ENCODE measurements around the gene FLAD1. TPM values are rescaled to one million over a fixed set of nuclear protein-coding genes. Genes with fewer than 3 reads are reported as not detected.

FLAD1 gene
- total RNA-seq, 1 experiment from 2014 or later, result 97.0 TPM

DNA sequence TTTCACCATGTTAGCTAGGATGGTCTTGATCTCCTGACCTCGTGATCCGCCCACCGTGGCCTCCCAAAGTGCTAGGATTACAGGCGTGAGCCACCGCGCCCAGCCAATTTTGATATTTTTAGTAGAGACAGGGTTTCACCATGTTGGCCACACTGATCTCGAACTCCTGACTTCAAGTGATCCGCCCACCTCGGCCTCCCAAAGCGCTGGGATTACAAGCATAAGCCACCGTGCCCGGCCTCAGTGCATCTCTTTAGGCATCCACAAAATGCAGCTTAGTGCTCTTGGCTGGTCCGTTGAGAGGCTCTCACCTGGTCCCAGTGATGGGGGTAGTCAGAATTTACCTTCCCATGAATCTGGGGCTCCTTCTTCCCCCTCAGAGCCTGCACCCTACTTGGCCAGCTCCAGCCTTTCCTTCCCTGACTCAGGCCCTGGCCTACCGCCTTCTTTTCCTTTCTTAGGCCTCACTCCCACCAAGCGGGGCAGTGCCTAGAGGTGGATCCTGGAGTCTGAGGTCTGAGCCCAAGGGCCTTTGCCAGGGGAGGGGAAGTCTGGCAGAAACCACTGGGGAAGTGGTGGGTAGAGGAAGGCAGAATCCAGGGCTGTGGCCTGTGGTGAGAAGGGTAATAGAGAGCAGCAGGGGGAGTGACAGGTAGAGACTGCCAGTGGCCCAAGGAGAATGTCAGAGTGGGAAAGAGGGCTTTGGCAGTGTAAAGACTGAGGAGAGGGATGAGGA is 14.0 kb downstream of the FLAD1 start:
- H3K9me3 Mint-ChIP-seq, result peaks cover 0 to 2% of the 10 kb centered on the region in 2 experiments; a peak in 2 of 5 replicates
- H3K27ac Mint-ChIP-seq, result no peak overlapping the region; a peak in 1 of 7 replicates
- no CpG with 5 or more reads among the region's 15 CpGs for WGBS (ENCODE audit: extremely low coverage, insufficient read length, low lambda C conversion rate)
- no peak overlapping the region for H4K91ac ChIP-seq (ENCODE audit: insufficient read length, low read depth, low read length)
- TF ChIP-seq, protein P1, sequence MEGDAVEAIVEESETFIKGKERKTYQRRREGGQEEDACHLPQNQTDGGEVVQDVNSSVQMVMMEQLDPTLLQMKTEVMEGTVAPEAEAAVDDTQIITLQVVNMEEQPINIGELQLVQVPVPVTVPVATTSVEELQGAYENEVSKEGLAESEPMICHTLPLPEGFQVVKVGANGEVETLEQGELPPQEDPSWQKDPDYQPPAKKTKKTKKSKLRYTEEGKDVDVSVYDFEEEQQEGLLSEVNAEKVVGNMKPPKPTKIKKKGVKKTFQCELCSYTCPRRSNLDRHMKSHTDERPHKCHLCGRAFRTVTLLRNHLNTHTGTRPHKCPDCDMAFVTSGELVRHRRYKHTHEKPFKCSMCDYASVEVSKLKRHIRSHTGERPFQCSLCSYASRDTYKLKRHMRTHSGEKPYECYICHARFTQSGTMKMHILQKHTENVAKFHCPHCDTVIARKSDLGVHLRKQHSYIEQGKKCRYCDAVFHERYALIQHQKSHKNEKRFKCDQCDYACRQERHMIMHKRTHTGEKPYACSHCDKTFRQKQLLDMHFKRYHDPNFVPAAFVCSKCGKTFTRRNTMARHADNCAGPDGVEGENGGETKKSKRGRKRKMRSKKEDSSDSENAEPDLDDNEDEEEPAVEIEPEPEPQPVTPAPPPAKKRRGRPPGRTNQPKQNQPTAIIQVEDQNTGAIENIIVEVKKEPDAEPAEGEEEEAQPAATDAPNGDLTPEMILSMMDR (conservative IDR thresholded peaks at IDR 0.05), result no peak
- no peak overlapping the region for H3K56ac ChIP-seq (ENCODE audit: insufficient read length, low read depth, low read length)
- no peak overlapping the region for H3K4me3 Mint-ChIP-seq
- no peak overlapping the region for H2BK20ac ChIP-seq (ENCODE audit: low read depth, low read length, poor library complexity, severe bottlenecking)
- H3K9me3 ChIP-seq (ENCODE audit: control insufficient read depth, low read depth, low read length), result no peaks in the 10 kb centered on the region
- H2BK120ac ChIP-seq (ENCODE audit: low read depth, low read length, poor library complexity, severe bottlenecking), result no peak overlapping the region
- no peak overlapping the region for H3K18ac ChIP-seq (ENCODE audit: insufficient read length, low read depth, low read length)
- H4K8ac ChIP-seq (replicated peaks; ENCODE audit: insufficient read length, low read depth, low read length), result no peak overlapping the region
- H2BK12ac ChIP-seq (ENCODE audit: insufficient read length, low read depth, low read length), result no peak overlapping the region
- H2BK5ac ChIP-seq (ENCODE audit: insufficient read length, low read length), result no peak overlapping the region
- H3K4me2 ChIP-seq (ENCODE audit: insufficient read depth, insufficient read length, low read length), result no peak overlapping the region
- no peak overlapping the region for H3K27ac ChIP-seq (ENCODE audit: insufficient read length, low read depth, low read length)
- H3K79me1 ChIP-seq (ENCODE audit: insufficient read depth, low read depth, low read length, poor library complexity, severe bottlenecking), result no peaks in the 10 kb centered on the region
- H3K79me2 ChIP-seq (ENCODE audit: insufficient read depth, low read length), result no peaks in the 10 kb centered on the region
- H2AFZ ChIP-seq (ENCODE audit: low read length), result no peak overlapping the region
- H3K23ac ChIP-seq (ENCODE audit: insufficient read length, low read depth, low read length), result no peak overlapping the region
- H2BK15ac ChIP-seq (ENCODE audit: low read depth, low read length), result no peak overlapping the region
- peak; percentile 23 for DNase-seq
- no peak overlapping the region for H3K14ac ChIP-seq (ENCODE audit: insufficient read depth, low read length)
- no peaks in the 10 kb centered on the region for H4K20me1 ChIP-seq (ENCODE audit: control insufficient read depth, insufficient read depth, insufficient read length)
- no peak overlapping the region for H4K5ac ChIP-seq (ENCODE audit: insufficient read length, low read depth, low read length)
- H3K27me3 Mint-ChIP-seq (ENCODE audit: low read depth), result peaks cover 3% of the 10 kb centered on the region
- no peak overlapping the region for H2AK5ac ChIP-seq (ENCODE audit: insufficient read length, low read length)
- H3K36me3 Mint-ChIP-seq (ENCODE audit: insufficient read depth in 1 of 3, low read depth in 3 of 3), result peaks cover 0 to 6% (median 2%) of the 10 kb centered on the region in 3 experiments; a peak in 3 of 7 replicates
- H3K9ac ChIP-seq (ENCODE audit: extremely low read depth, insufficient read length, low read length), result no peak overlapping the region
- H3K23me2 ChIP-seq (ENCODE audit: insufficient read length, low read depth, low read length, poor library complexity, severe bottlenecking), result peaks cover 13% of the 10 kb centered on the region
- peaks cover 13 to 27% of the 10 kb centered on the region in 2 experiments for H3K4me1 Mint-ChIP-seq
- H3K27me3 ChIP-seq (ENCODE audit: insufficient read depth, low read length), result no peaks in the 10 kb centered on the region
- H3T11ph ChIP-seq (ENCODE audit: low read length), result no peak overlapping the region
- H3K4me1 ChIP-seq (ENCODE audit: insufficient read depth, low read length), result no peaks in the 10 kb centered on the region; the same call in 1 of the 2 replicates
- H3K4ac ChIP-seq (ENCODE audit: low read depth, low read length), result no peak overlapping the region

Data from H9 (cell line).